SH-SY5Y (cell line): ENCODE measurements around the gene DPPA3.

Experiments used
- GATA2 ChIP-seq: IDR thresholded peaks from 2 replicates; pipeline ENCODE4 v1.6.1; 2011; ENCODE audit warnings: mild to moderate bottlenecking, low read depth, low read length
- GATA3 ChIP-seq: IDR thresholded peaks from 2 replicates; pipeline ENCODE4 v1.6.1; 2011; ENCODE audit warnings: low read depth, mild to moderate bottlenecking, low read length, moderate library complexity

- TF ChIP-seq GATA2 (no peak), GATA3 (no peak)
Observed at GRCh38 chr12:7751394-7751793, 40.2 kb downstream of the DPPA3 start.
